OCI-LY1 (cell line): ENCODE measurements around the gene R3HCC1L.

Source experiments
- EZH2 ChIP-seq: fragments of 200-600 bp; sonication (generic), shearing (Covaris generic); IDR thresholded peaks from 2 replicates; pipeline ENCODE4 v1.8.0; 2017; ENCODE audit warnings: borderline replicate concordance, mixed run types, mild to moderate bottlenecking, antibody characterized with exemption, low read length, moderate library complexity, mixed read lengths
- TF ChIP-seq, protein P1 (sequence below): fragments of 200-600 bp; sonication (generic), shearing (Covaris generic); IDR thresholded peaks from 2 replicates; pipeline ENCODE4 v1.5.1; 2017; ENCODE audit warnings: mild to moderate bottlenecking, antibody characterized with exemption, low read length, moderate library complexity, mixed read lengths

DNA sequence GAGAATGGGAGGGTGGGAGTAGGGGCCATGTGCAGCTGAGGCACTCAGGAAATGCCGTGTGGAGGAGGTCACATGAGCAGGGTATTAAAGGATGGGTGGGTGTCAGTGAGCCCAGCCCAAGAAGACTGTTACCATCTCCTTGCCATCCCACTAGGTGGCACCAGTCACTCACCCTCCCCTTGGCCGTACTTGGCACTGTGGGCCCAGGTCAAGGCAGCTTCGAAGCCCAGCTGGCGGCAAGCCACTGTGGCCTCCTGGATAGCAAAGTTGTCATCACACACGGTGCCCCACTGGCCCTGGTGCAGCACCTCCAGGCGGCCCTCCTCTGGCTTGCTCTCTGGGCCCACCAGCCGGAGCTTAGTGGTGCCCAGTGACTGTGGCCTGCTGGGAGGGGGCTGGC is 128.1 kb downstream of the R3HCC1L start:
- TF ChIP-seq, protein P1, sequence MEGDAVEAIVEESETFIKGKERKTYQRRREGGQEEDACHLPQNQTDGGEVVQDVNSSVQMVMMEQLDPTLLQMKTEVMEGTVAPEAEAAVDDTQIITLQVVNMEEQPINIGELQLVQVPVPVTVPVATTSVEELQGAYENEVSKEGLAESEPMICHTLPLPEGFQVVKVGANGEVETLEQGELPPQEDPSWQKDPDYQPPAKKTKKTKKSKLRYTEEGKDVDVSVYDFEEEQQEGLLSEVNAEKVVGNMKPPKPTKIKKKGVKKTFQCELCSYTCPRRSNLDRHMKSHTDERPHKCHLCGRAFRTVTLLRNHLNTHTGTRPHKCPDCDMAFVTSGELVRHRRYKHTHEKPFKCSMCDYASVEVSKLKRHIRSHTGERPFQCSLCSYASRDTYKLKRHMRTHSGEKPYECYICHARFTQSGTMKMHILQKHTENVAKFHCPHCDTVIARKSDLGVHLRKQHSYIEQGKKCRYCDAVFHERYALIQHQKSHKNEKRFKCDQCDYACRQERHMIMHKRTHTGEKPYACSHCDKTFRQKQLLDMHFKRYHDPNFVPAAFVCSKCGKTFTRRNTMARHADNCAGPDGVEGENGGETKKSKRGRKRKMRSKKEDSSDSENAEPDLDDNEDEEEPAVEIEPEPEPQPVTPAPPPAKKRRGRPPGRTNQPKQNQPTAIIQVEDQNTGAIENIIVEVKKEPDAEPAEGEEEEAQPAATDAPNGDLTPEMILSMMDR: peak; percentile 29
- TF ChIP-seq EZH2: no peak
